Tibial nerve (tissue), 3 donors: ENCODE data around the gene KLHL22.

ENCODE experiments used
- CTCF ChIP-seq, 5 experiments: fragments of 200-600 bp in 3 of 5; fragments of 450-650 bp in 2 of 5; sonication (generic) in 3 of 5; IDR thresholded peaks; one replicate each; pipeline ENCODE4 v1.5.1; 2016 to 2019; ENCODE audit warnings: antibody characterized with exemption in 5 of 5, mild to moderate bottlenecking in 3 of 5, moderate library complexity in 2 of 5
- POLR2A ChIP-seq, 2 donors: fragments of 450-650 bp; IDR thresholded peaks; one replicate each; pipeline ENCODE4 v1.6.1; 2017; ENCODE audit warnings: antibody characterized with exemption in 2 of 2, mild to moderate bottlenecking in 2 of 2, moderate library complexity in 2 of 2

GRCh38 chr22:20490183-20490940, 5.2 kb downstream of the KLHL22 start:
- no peak for TF ChIP-seq CTCF (IDR thresholded peaks at IDR 0.05)
- TF ChIP-seq POLR2A (IDR thresholded peaks at IDR 0.05), result no peak
